ENCODE data around the gene HNRNPA1L2. TPM values are rescaled to one million over a fixed set of nuclear protein-coding genes. Genes with fewer than 3 reads are reported as not detected.
A peak's percentile ranks its signal among the peaks of the same experiment; 100 is the strongest.

Gene HNRNPA1L2
- total and polyA plus RNA-seq, 9 of the 15 experiments (the other 6 are each of a cell fraction or from before 2014, with no cell fraction given) = 3.7 to 10.8 (median 6.8) TPM

DNA sequence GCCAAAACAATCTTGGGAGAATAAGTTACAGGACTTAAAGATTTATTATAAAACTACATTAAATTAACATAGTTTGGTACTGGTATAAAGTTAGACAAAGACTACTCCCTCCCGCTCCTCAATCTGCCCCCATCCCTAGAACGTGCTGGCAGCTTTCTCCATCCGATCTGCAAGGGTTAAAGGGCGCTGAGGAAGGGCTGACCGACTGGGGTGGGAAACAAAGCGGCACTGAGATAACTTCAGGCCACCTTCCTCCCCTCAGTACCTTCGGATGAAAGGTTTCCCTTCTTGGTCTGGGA is 9.6 kb downstream of the HNRNPA1L2 start (continued):
- 0 out of 4 replicates have a peak, but pooled peaks of 1 of the 2 experiments have one; percentile 26 for TF ChIP-seq UBTF (IDR thresholded peaks at IDR 0.05; ENCODE audit: borderline replicate concordance in 1 of 2, low read depth in 2 of 2, low read length in 2 of 2)
- TF ChIP-seq GTF3C2 (IDR thresholded peaks at IDR 0.05; ENCODE audit: borderline replicate concordance, extremely low read depth, insufficient read length) = no peak
- no peak for TF ChIP-seq U2AF2 (optimal IDR thresholded peaks at IDR 0.05; ENCODE audit: low read depth, low read length)
- TF ChIP-seq NR2C1 (IDR thresholded peaks at IDR 0.05) = peak; percentile 88
- peak; percentile 85 for TF ChIP-seq NR2C1 (tag; IDR thresholded peaks at IDR 0.05)
- peak; percentile 41 for TF ChIP-seq KDM5B (IDR thresholded peaks at IDR 0.05; ENCODE audit: insufficient replicate concordance, low read depth, low read length)
- no peak for TF ChIP-seq ZNF436 (CRISPR knock-in tag; IDR thresholded peaks at IDR 0.05)
- no peak for TF ChIP-seq HIVEP1 (CRISPR knock-in tag; IDR thresholded peaks at IDR 0.05)
- TF ChIP-seq SAP30 (IDR thresholded peaks at IDR 0.05; ENCODE audit: borderline replicate concordance, insufficient read depth, low read depth, low read length, poor library complexity, severe bottlenecking) = peak; percentile 52
- peak; percentile 87 for TF ChIP-seq MGA (IDR thresholded peaks at IDR 0.05)
- TF ChIP-seq CHD1 (IDR thresholded peaks at IDR 0.05; ENCODE audit: low read length) = peak; percentile 40
